ENCODE data around the gene CEMIP2.
"Not testable (repeated sequence)": the region's sequence is repeated elsewhere in the genome, so short reads cannot be mapped to it uniquely, and the experiment has no call there.

Gene CEMIP2

GRCh38 chr9:71768388-71769174 lies at the start of gene CEMIP2:
CEMIP2 (minus strand) TSS chr9:71768513; CDS start chr9:71750373, 18,140 bp downstream.
- DNase-seq: peak; percentile 7 to 61

GRCh38 chr9:71816916-71817451 lies 48.7 kb upstream of the CEMIP2 start:
- no peak for DNase-seq

- no peak for DNase-seq
These were observed 46.5 kb upstream of the CEMIP2 start for GRCh38 chr9:71814815-71815214.

GRCh38 chr9:71814226-71814625 lies 45.9 kb upstream of the CEMIP2 start:
- DNase-seq: no peak

- no peak for DNase-seq
These were observed 44.1 kb upstream of the CEMIP2 start for GRCh38 chr9:71812385-71812784.

- no peak for DNase-seq
These were observed 39.8 kb upstream of the CEMIP2 start for GRCh38 chr9:71808068-71808467.

GRCh38 chr9:71806901-71807307 lies 38.6 kb upstream of the CEMIP2 start:
- DNase-seq: no peak

- not testable (repeated sequence) for DNase-seq
These were observed 36.8 kb upstream of the CEMIP2 start for GRCh38 chr9:71805096-71805495.

- no peak for DNase-seq
These were observed 33.5 kb upstream of the CEMIP2 start for GRCh38 chr9:71801826-71802225.

GRCh38 chr9:71797266-71797665 lies 29.0 kb upstream of the CEMIP2 start:
- DNase-seq: no peak

- DNase-seq: no peak
These were observed 27.9 kb upstream of the CEMIP2 start for GRCh38 chr9:71796100-71796767.

- no peak for DNase-seq
These were observed 26.9 kb upstream of the CEMIP2 start for GRCh38 chr9:71795097-71795813.

- DNase-seq: no peak
These were observed 25.2 kb upstream of the CEMIP2 start for GRCh38 chr9:71793386-71794105.

GRCh38 chr9:71791875-71792274 lies 23.6 kb upstream of the CEMIP2 start:
- DNase-seq: no peak

- no peak for DNase-seq
These were observed 22.0 kb upstream of the CEMIP2 start for GRCh38 chr9:71790296-71790695.

GRCh38 chr9:71783120-71783523 lies 14.8 kb upstream of the CEMIP2 start:
- DNase-seq: no peak

- DNase-seq: no peak
These were observed 13.1 kb upstream of the CEMIP2 start for GRCh38 chr9:71781391-71781790.

GRCh38 chr9:71780953-71781352 lies 12.6 kb upstream of the CEMIP2 start:
- no peak for DNase-seq

- DNase-seq: no peak
These were observed 9.8 kb upstream of the CEMIP2 start for GRCh38 chr9:71778085-71778484.

- no peak for DNase-seq
These were observed 6.6 kb upstream of the CEMIP2 start for GRCh38 chr9:71774920-71775319.

GRCh38 chr9:71772726-71773125 lies 4.4 kb upstream of the CEMIP2 start:
- no peak for DNase-seq

- DNase-seq: no peak
These were observed 1.9 kb upstream of the CEMIP2 start for GRCh38 chr9:71770170-71770569.

Measured in NCI-H187 (cell line).